ENCODE results near the gene CACFD1.

The CACFD1 gene

DNA sequence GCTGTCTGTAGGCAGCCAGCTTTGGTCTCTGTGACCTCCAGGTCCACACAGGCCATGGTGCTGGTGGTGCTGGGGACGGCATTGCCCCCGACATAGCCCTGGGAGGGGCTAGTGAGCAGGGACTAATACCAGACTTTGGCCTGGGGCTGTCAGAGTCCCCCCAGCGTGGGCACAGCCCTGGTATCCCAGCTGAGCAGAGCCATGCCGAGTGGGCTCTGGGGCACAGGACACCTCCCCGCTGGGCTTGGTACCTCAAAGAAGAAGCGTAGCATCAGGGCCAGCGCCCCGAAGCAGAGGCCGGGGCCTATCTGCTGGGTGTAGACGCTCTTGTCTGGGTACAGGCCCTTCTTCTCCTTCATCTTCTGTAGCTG, 55.4 kb downstream of the CACFD1 start:
- no peak overlapping the region for H3K9ac ChIP-seq (ENCODE audit: low read depth in 1 of 2, low read length in 2 of 2)
- H3K4me1 ChIP-seq (ENCODE audit: control insufficient read depth in 2 of 2, insufficient read depth in 2 of 2, low read length in 2 of 2): no peaks in the 10 kb centered on the region
- no peak overlapping the region for H3K4me3 ChIP-seq (ENCODE audit: low read length in 2 of 2)
- peaks cover 0 to 3% of the 10 kb centered on the region in 2 donors for H3K9me3 ChIP-seq (ENCODE audit: control insufficient read depth in 2 of 2, low read length in 2 of 2)
- no peaks in the 10 kb centered on the region for H3K36me3 ChIP-seq (ENCODE audit: control insufficient read depth in 2 of 2, insufficient read depth in 2 of 2, low read length in 2 of 2)
- H3K27me3 ChIP-seq (ENCODE audit: control insufficient read depth in 2 of 2, insufficient read depth in 2 of 2, low read length in 2 of 2): no peaks in the 10 kb centered on the region
- H3K27ac ChIP-seq (ENCODE audit: low read depth in 2 of 2, low read length in 2 of 2): no peak overlapping the region

GRCh38 chr9:133515615-133516255, 56.0 kb downstream of the CACFD1 start:
- no peaks in the 10 kb centered on the region for H3K4me1 ChIP-seq (ENCODE audit: control insufficient read depth in 2 of 2, insufficient read depth in 2 of 2, low read length in 2 of 2)
- H3K9ac ChIP-seq (ENCODE audit: low read depth in 1 of 2, low read length in 2 of 2): no peak overlapping the region
- H3K27ac ChIP-seq (ENCODE audit: low read depth in 2 of 2, low read length in 2 of 2): no peak overlapping the region
- H3K36me3 ChIP-seq (ENCODE audit: control insufficient read depth in 2 of 2, insufficient read depth in 2 of 2, low read length in 2 of 2): no peaks in the 10 kb centered on the region
- no peak overlapping the region for H3K4me3 ChIP-seq (ENCODE audit: low read length in 2 of 2)
- no peaks in the 10 kb centered on the region for H3K27me3 ChIP-seq (ENCODE audit: control insufficient read depth in 2 of 2, insufficient read depth in 2 of 2, low read length in 2 of 2)
- H3K9me3 ChIP-seq (ENCODE audit: control insufficient read depth in 2 of 2, low read length in 2 of 2): peaks cover 0 to 3% of the 10 kb centered on the region in 2 donors

DNA sequence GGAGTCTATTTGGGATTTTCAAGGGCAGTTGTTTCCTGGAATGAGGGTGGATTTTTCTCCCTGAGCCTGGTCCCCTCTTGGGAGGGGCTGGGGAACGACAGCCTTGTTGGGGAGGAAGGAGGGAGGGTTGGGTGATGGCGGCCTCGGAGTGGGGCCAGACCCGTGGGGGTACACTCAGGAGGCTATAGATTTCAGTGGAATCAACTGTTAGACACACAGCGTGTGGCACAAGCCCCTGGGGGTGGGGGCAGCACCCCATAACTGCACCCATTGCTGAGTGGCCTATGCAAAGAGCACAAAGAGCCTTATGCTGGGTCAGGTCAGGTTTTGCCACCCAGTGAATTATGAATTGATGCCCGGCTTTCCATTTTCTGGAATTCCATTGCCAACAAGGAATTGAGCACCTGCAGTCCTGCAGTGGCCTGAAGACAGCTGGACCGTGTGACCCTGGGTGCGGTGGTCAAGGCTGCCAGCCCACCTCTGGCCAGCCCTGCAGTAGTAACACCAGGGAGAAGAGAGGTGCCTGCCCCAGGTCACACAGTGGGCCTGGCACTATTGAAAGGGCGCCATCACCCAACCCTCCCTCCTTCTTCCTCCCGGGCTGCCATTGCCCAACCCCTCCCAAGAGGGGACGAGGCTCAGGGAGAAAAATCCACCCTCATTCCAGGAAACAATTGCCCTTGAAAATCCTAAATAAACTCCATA, 56.6 kb downstream of the CACFD1 start:
- Histone ChIP-seq H3K36me3 (ENCODE audit: control insufficient read depth in 2 of 2, insufficient read depth in 2 of 2, low read length in 2 of 2) (no peaks in the 10 kb centered on the region), H3K27ac (ENCODE audit: low read depth in 2 of 2, low read length in 2 of 2) (no peak overlapping the region), H3K4me3 (ENCODE audit: low read length in 2 of 2) (no peak overlapping the region), H3K9ac (ENCODE audit: low read depth in 1 of 2, low read length in 2 of 2) (no peak overlapping the region), H3K27me3 (ENCODE audit: control insufficient read depth in 2 of 2, insufficient read depth in 2 of 2, low read length in 2 of 2) (no peaks in the 10 kb centered on the region), H3K4me1 (ENCODE audit: control insufficient read depth in 2 of 2, insufficient read depth in 2 of 2, low read length in 2 of 2) (no peaks in the 10 kb centered on the region), H3K9me3 (ENCODE audit: control insufficient read depth in 2 of 2, low read length in 2 of 2) (peaks cover 0 to 3% of the 10 kb centered on the region in 2 donors)

DNA sequence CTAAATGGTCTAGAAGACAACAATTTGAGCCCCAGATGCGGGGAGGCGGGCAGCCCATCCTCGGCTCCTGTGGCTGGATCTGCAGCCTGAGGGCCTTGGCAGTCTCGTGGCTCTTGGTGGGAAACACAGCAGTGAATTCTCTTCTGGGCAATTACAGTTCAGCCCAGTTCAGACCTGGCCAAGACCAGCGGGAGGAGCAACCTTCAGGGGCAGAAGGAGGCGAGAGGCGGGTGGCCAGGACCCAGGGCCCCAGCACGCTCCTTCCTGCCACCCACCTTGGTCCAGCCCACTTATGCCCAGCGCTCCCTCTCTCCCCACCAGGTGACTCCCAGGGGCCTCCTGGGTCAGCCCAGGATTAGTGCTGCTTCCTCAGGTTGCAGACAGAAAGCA, 57.2 kb downstream of the CACFD1 start:
- Histone ChIP-seq H3K9ac (ENCODE audit: low read depth in 1 of 2, low read length in 2 of 2) (no peak overlapping the region), H3K4me1 (ENCODE audit: control insufficient read depth in 2 of 2, insufficient read depth in 2 of 2, low read length in 2 of 2) (no peaks in the 10 kb centered on the region), H3K27ac (ENCODE audit: low read depth in 2 of 2, low read length in 2 of 2) (no peak overlapping the region)

GRCh38 chr9:133517711-133518110, 57.9 kb downstream of the CACFD1 start:
- Histone ChIP-seq H3K36me3 (ENCODE audit: control insufficient read depth in 2 of 2, insufficient read depth in 2 of 2, low read length in 2 of 2) (no peaks in the 10 kb centered on the region), H3K27me3 (ENCODE audit: control insufficient read depth in 2 of 2, insufficient read depth in 2 of 2, low read length in 2 of 2) (no peaks in the 10 kb centered on the region), H3K9me3 (ENCODE audit: control insufficient read depth in 2 of 2, low read length in 2 of 2) (no peaks in the 10 kb centered on the region), H3K9ac (ENCODE audit: low read depth in 1 of 2, low read length in 2 of 2) (no peak overlapping the region), H3K27ac (ENCODE audit: low read depth in 2 of 2, low read length in 2 of 2) (no peak overlapping the region), H3K4me3 (ENCODE audit: low read length in 2 of 2) (no peak overlapping the region), H3K4me1 (ENCODE audit: control insufficient read depth in 2 of 2, insufficient read depth in 2 of 2, low read length in 2 of 2) (peaks cover 0 to 4% of the 10 kb centered on the region in 2 donors)

More for the DNA sequence above, 57.2 kb downstream of the CACFD1 start:
- no peaks in the 10 kb centered on the region for H3K27me3 ChIP-seq (ENCODE audit: control insufficient read depth in 2 of 2, insufficient read depth in 2 of 2, low read length in 2 of 2)
- no peak overlapping the region for H3K4me3 ChIP-seq (ENCODE audit: low read length in 2 of 2)
- peaks cover 0 to 3% of the 10 kb centered on the region in 2 donors for H3K9me3 ChIP-seq (ENCODE audit: control insufficient read depth in 2 of 2, low read length in 2 of 2)
- H3K36me3 ChIP-seq (ENCODE audit: control insufficient read depth in 2 of 2, insufficient read depth in 2 of 2, low read length in 2 of 2): no peaks in the 10 kb centered on the region

GRCh38 chr9:133518200-133518599, 58.4 kb downstream of the CACFD1 start:
- no peak overlapping the region for H3K4me3 ChIP-seq (ENCODE audit: low read length in 2 of 2)
- H3K27me3 ChIP-seq (ENCODE audit: control insufficient read depth in 2 of 2, insufficient read depth in 2 of 2, low read length in 2 of 2): no peaks in the 10 kb centered on the region
- H3K27ac ChIP-seq (ENCODE audit: low read depth in 2 of 2, low read length in 2 of 2): no peak overlapping the region
- H3K9me3 ChIP-seq (ENCODE audit: control insufficient read depth in 2 of 2, low read length in 2 of 2): no peaks in the 10 kb centered on the region
- peaks cover 0 to 7% of the 10 kb centered on the region in 2 donors for H3K4me1 ChIP-seq (ENCODE audit: control insufficient read depth in 2 of 2, insufficient read depth in 2 of 2, low read length in 2 of 2)
- no peak overlapping the region for H3K9ac ChIP-seq (ENCODE audit: low read depth in 1 of 2, low read length in 2 of 2)
- no peaks in the 10 kb centered on the region for H3K36me3 ChIP-seq (ENCODE audit: control insufficient read depth in 2 of 2, insufficient read depth in 2 of 2, low read length in 2 of 2)

DNA sequence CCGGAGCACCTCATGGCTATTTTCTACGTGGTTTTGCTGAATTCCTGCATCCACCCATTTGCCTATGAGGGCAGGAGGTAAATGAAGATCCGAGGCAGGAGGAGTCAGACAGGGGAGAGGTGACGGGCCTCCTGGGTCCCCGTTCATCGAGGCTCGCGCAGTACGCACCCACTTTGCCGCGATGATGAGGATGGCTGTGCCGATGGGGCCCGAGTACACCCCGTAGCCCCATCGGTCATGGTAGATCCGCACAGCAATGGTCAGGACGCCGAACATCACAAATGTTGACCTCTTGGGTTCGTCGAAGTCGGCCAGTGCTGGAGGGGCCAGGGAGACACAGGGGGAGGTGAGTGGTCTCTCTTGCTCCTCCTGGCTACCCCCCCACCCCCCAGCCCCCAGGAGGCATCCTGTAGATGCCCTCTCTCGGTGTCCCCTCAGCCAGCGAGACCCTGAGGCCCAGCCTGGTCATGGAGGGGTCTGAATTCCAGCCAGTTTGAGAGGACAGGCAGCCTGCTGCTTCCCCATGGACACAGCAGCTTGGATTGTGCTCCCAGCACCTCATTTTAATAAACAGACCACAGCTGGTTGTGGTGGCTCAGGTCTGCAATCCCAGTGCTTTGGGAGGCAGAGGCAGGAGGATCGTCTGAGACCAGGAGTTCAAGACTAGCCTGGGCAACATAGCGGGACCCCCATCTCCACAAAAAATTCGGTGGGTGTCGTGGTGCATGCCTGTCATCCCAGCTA, 59.1 kb downstream of the CACFD1 start:
- no peak overlapping the region for H3K27ac ChIP-seq (ENCODE audit: low read depth in 2 of 2, low read length in 2 of 2)
- H3K9ac ChIP-seq (ENCODE audit: low read depth in 1 of 2, low read length in 2 of 2): no peak overlapping the region
- H3K36me3 ChIP-seq (ENCODE audit: control insufficient read depth in 2 of 2, insufficient read depth in 2 of 2, low read length in 2 of 2): no peaks in the 10 kb centered on the region
- no peaks in the 10 kb centered on the region for H3K9me3 ChIP-seq (ENCODE audit: control insufficient read depth in 2 of 2, low read length in 2 of 2)
- no peak overlapping the region for H3K4me3 ChIP-seq (ENCODE audit: low read length in 2 of 2)
- H3K27me3 ChIP-seq (ENCODE audit: control insufficient read depth in 2 of 2, insufficient read depth in 2 of 2, low read length in 2 of 2): no peaks in the 10 kb centered on the region
- peaks cover 0 to 7% of the 10 kb centered on the region in 2 donors for H3K4me1 ChIP-seq (ENCODE audit: control insufficient read depth in 2 of 2, insufficient read depth in 2 of 2, low read length in 2 of 2)

DNA sequence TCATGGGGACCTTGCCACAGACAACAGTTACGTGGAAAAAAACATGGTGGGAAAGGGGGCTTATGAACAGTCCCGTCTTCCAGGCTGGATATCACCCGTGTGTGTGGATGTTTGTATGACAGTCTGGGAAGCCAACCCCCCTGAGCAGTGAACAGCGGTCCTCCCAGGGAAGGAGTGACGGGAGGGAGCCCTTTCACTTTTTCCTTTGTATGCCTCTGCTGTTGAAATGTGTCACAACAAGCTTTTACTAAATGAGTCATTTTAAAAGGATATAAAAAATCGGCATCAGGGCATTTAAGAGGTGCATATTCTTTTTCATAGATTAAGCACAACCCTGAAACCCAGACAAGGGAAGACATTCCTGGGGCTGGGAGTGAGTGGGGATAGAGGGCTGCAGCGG, 59.9 kb downstream of the CACFD1 start:
- Histone ChIP-seq H3K4me3 (ENCODE audit: low read length in 2 of 2) (no peak overlapping the region), H3K9me3 (ENCODE audit: control insufficient read depth in 2 of 2, low read length in 2 of 2) (no peaks in the 10 kb centered on the region), H3K27ac (ENCODE audit: low read depth in 2 of 2, low read length in 2 of 2) (no peak overlapping the region), H3K36me3 (ENCODE audit: control insufficient read depth in 2 of 2, insufficient read depth in 2 of 2, low read length in 2 of 2) (no peaks in the 10 kb centered on the region), H3K27me3 (ENCODE audit: control insufficient read depth in 2 of 2, insufficient read depth in 2 of 2, low read length in 2 of 2) (no peaks in the 10 kb centered on the region), H3K4me1 (ENCODE audit: control insufficient read depth in 2 of 2, insufficient read depth in 2 of 2, low read length in 2 of 2) (peaks cover 0 to 7% of the 10 kb centered on the region in 2 donors), H3K9ac (ENCODE audit: low read depth in 1 of 2, low read length in 2 of 2) (no peak overlapping the region)

DNA sequence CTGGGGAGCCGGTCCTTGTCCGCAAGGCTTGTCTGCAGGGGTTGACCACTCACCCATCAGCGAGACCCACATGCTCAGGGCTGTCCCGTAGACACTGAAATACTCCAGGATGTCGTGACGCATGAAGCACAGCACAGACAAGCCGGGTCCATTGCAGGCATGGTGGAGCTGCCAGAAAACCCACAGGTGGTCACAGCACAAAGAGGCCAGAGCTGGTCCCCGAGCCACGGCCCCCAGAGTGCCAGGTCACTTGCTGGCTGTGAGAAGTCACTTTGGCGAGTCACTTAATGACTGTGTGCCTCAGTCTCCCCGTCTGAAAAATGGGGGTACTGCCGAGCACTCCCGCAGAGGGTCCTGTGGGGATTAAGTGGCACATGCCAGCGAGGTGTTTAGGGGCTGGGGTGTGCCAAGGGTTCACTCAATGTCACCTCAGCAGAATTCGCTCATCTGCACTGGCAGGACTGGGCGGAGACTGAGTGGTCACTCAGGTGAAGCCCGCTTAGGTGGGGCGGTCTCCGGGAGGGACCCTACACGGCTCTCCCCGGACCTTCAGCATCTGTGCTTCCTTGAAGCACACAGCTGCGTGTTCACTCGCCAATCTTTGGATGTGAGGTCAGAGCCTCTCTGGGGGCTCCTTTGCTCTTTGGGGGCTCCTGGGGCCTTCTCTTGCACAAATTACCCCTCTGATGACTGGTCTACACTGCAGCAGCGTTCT, 60.5 kb downstream of the CACFD1 start:
- no peak overlapping the region for H3K4me3 ChIP-seq (ENCODE audit: low read length in 2 of 2)
- H3K9ac ChIP-seq (ENCODE audit: low read depth in 1 of 2, low read length in 2 of 2): no peak overlapping the region
- H3K9me3 ChIP-seq (ENCODE audit: control insufficient read depth in 2 of 2, low read length in 2 of 2): no peaks in the 10 kb centered on the region
- peaks cover 0 to 7% of the 10 kb centered on the region in 2 donors for H3K4me1 ChIP-seq (ENCODE audit: control insufficient read depth in 2 of 2, insufficient read depth in 2 of 2, low read length in 2 of 2)
- no peaks in the 10 kb centered on the region for H3K36me3 ChIP-seq (ENCODE audit: control insufficient read depth in 2 of 2, insufficient read depth in 2 of 2, low read length in 2 of 2)
- no peak overlapping the region for H3K27ac ChIP-seq (ENCODE audit: low read depth in 2 of 2, low read length in 2 of 2)
- H3K27me3 ChIP-seq (ENCODE audit: control insufficient read depth in 2 of 2, insufficient read depth in 2 of 2, low read length in 2 of 2): no peaks in the 10 kb centered on the region

Data from mucosa of rectum (tissue), 2 donors.